Measurements from ENCODE around the gene PTPN4.

PTPN4 gene

GRCh38 chr2:119943058-119943457 lies 183.3 kb downstream of the PTPN4 start:
- no peak overlapping the region for H3K4me3 ChIP-seq (ENCODE audit: low read depth, low read length)
- TF ChIP-seq, protein P1, sequence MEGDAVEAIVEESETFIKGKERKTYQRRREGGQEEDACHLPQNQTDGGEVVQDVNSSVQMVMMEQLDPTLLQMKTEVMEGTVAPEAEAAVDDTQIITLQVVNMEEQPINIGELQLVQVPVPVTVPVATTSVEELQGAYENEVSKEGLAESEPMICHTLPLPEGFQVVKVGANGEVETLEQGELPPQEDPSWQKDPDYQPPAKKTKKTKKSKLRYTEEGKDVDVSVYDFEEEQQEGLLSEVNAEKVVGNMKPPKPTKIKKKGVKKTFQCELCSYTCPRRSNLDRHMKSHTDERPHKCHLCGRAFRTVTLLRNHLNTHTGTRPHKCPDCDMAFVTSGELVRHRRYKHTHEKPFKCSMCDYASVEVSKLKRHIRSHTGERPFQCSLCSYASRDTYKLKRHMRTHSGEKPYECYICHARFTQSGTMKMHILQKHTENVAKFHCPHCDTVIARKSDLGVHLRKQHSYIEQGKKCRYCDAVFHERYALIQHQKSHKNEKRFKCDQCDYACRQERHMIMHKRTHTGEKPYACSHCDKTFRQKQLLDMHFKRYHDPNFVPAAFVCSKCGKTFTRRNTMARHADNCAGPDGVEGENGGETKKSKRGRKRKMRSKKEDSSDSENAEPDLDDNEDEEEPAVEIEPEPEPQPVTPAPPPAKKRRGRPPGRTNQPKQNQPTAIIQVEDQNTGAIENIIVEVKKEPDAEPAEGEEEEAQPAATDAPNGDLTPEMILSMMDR (conservative IDR thresholded peaks at IDR 0.05; ENCODE audit: low read depth, low read length): no peak
- DNase-seq (ENCODE audit: low read depth): peak; percentile 10

GRCh38 chr2:119947535-119947934 lies 187.8 kb downstream of the PTPN4 start:
- peak; percentile 9 for DNase-seq (ENCODE audit: low read depth)
- TF ChIP-seq, protein P1 (conservative IDR thresholded peaks at IDR 0.05; ENCODE audit: low read depth, low read length): no peak
- no peak overlapping the region for H3K4me3 ChIP-seq (ENCODE audit: low read depth, low read length)

DNA sequence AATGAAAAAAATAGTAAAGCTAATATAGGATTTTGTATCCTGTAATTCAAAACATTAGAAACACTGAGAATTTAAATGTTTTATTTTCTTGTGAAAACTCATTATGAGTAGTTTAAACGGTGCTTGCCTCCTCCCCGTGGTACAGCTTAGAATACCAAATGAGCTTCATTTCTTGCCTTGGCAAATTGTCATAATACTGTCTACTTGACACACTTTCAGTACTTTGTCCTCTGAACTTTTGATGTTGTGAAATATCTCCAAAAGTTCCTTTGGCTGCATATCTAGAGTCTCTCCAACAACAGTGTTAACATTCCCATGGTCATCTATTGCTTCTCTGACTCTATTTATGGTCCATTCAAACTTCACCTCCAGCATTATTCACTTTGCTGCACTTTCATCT lies 191.2 kb downstream of the PTPN4 start:
- peak; percentile 31 for DNase-seq (ENCODE audit: low read depth)
- TF ChIP-seq, protein P1 (conservative IDR thresholded peaks at IDR 0.05; ENCODE audit: low read depth, low read length): no peak
- H3K4me3 ChIP-seq (ENCODE audit: low read depth, low read length): no peak overlapping the region

- TF ChIP-seq, protein P1 (conservative IDR thresholded peaks at IDR 0.05; ENCODE audit: low read depth, low read length): no peak
- peak; percentile 68 for DNase-seq (ENCODE audit: low read depth)
- H3K4me3 ChIP-seq (ENCODE audit: low read depth, low read length): no peak overlapping the region
Observed at GRCh38 chr2:119958670-119959268, 199.0 kb downstream of the PTPN4 start.

GRCh38 chr2:119960821-119961220 lies 201.1 kb downstream of the PTPN4 start:
- TF ChIP-seq, protein P1 (conservative IDR thresholded peaks at IDR 0.05; ENCODE audit: low read depth, low read length): no peak

GRCh38 chr2:119981896-119982295 lies 222.2 kb downstream of the PTPN4 start:
- TF ChIP-seq, protein P1 (conservative IDR thresholded peaks at IDR 0.05; ENCODE audit: low read depth, low read length): no peak

More at GRCh38 chr2:119960821-119961220, 201.1 kb downstream of the PTPN4 start:
- H3K4me3 ChIP-seq (ENCODE audit: low read depth, low read length): no peak overlapping the region
- peak; percentile 69 for DNase-seq (ENCODE audit: low read depth)

DNA sequence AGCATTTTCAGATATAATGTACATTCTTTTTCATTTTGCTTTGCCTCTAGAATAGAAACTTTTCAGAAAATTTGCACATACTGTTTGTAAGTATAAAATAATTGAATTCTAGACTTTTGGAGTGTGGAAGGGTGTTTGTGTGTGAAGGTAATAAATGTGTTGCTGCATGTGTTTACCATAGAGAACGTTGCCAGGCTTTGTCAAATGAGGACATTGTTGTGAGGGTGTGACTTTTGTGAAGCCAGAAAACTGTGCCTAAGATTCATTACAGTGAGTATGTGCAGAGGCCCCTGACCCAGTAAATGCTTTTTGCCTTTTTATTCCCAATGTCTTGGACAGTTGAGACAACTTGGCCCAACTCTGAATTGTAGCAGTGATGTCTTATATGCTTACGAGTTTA lies 222.8 kb downstream of the PTPN4 start:
- no peak overlapping the region for H3K4me3 ChIP-seq (ENCODE audit: low read depth, low read length)
- TF ChIP-seq, protein P1 (conservative IDR thresholded peaks at IDR 0.05; ENCODE audit: low read depth, low read length): no peak

More at GRCh38 chr2:119981896-119982295, 222.2 kb downstream of the PTPN4 start:
- DNase-seq (ENCODE audit: low read depth): no peak
- H3K4me3 ChIP-seq (ENCODE audit: low read depth, low read length): no peak overlapping the region

More for the DNA sequence above, 222.8 kb downstream of the PTPN4 start:
- DNase-seq (ENCODE audit: low read depth): no peak

Data from choroid plexus epithelial cell (primary cell).